HAP-1 (cell line): ENCODE data around the gene MAEL.

ENCODE experiments used
- DNase-seq, 2 experiments: peaks; one replicate each; pipeline ENCODE4 v3.0.0-alpha.2; 2016 to 2020; ENCODE audit warnings: low spot score in 2 of 2
- H3K27me3 ChIP-seq: fragments of 250-450 bp; sonication (Bioruptor Pico); 2 replicates; pipeline ENCODE4 v1.5.1; 2020; ENCODE audit warnings: low read depth, mild to moderate bottlenecking, moderate library complexity
- H3K36me3 ChIP-seq: fragments of 250-450 bp; sonication (Bioruptor Pico); replicated peaks from 2 replicates; pipeline ENCODE4 v1.5.1; 2020; ENCODE audit warnings: mild to moderate bottlenecking
- H3K4me1 ChIP-seq: fragments of 250-450 bp; sonication (Bioruptor Pico); 2 replicates; pipeline ENCODE4 v1.5.1; 2020; ENCODE audit warnings: mild to moderate bottlenecking
- H3K4me3 ChIP-seq: fragments of 250-450 bp; sonication (Bioruptor Pico); 2 replicates; pipeline ENCODE4 v1.5.1; 2020; ENCODE audit warnings: mild to moderate bottlenecking, moderate library complexity
- H3K9me3 ChIP-seq: fragments of 250-450 bp; sonication (Bioruptor Pico); 2 replicates; pipeline ENCODE4 v1.5.1; 2020; ENCODE audit warnings: mild to moderate bottlenecking, moderate library complexity
- in situ Hi-C: fragments of 300-500 bp; cut with MboI; formaldehyde crosslinking; loops from 3 replicates; pipeline ENCODE4 v1.14.3; 2020; ENCODE audit warnings: low sequenced_read_pairs, inconsistent platforms, mixed read lengths

The MAEL gene

DNA sequence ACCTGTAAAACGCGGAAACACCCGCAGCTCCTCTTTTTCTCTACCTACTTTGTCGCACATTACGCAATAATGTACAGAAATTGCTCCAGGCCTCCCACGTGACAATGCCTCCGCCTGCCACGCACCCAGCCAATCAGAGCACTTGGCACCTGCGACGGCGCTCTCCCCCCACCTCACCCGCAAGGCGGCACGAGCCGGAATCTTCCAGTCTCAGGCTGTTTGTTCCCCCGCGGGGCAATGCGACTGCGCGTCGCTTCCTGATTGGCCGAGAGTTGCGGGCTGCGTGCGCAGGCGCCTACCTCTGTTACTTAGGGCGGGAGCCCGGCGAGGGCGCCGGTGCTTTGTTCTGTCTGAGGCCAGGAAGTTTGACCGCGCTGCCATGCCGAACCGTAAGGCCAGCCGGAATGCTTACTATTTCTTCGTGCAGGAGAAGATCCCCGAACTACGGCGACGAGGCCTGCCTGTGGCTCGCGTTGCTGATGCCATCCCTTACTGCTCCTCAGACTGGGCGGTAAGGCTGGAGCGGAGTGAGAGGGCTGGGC lies at the start of gene MAEL:
TSS of gene MAEL (plus strand) at position 307 of the 542 bp plus-strand sequence. CDS start at position 380, 73 bp downstream.
- no peaks in the 10 kb centered on the region for H3K36me3 ChIP-seq
- DNase-seq: no peak
- peaks cover 49% of the 10 kb centered on the region for H3K27me3 ChIP-seq
- no peaks in the 10 kb centered on the region for H3K4me1 ChIP-seq
- H3K4me3 ChIP-seq: no peak within 1 kb of the TSS
- no peaks in the 10 kb centered on the region for H3K9me3 ChIP-seq
- in situ Hi-C loops: no loop called here

DNA sequence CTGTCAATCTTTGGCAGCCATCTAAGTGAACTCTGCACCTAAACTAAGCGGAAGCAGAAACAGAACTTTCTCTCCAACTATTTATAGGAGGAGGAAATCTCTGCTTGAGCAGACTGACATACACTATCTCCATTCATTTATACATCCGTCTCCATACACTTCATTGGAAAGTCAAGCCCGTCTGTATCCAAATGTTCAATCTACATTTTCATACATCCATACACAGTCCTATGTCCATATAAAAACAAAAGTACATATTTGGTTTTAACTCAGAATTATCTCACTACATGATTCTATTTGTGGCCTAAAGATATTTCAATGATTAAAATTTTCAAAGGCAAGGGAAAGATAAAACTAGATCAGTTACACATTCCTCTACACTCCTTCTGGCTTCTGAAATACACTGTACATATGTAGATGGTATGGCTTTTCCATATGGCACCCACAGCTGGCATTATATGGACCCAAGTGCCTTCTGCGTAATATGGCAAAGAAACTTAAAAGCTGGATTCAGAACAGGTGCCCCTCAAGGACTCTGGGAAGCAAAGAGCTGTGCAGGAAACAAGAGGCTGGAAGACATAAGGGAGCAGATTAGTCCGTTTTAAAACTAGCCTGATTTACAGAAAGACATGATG lies 49.2 kb upstream of the MAEL start:
- Histone ChIP-seq H3K27me3 (peaks cover 11% of the 10 kb centered on the region; the same call in 1 of the 2 replicates), H3K9me3 (no peaks in the 10 kb centered on the region), H3K4me3 (no peak overlapping the region), H3K4me1 (no peaks in the 10 kb centered on the region), H3K36me3 (no peaks in the 10 kb centered on the region)
- DNase-seq: no peak
- in situ Hi-C loops: no loop called here

DNA sequence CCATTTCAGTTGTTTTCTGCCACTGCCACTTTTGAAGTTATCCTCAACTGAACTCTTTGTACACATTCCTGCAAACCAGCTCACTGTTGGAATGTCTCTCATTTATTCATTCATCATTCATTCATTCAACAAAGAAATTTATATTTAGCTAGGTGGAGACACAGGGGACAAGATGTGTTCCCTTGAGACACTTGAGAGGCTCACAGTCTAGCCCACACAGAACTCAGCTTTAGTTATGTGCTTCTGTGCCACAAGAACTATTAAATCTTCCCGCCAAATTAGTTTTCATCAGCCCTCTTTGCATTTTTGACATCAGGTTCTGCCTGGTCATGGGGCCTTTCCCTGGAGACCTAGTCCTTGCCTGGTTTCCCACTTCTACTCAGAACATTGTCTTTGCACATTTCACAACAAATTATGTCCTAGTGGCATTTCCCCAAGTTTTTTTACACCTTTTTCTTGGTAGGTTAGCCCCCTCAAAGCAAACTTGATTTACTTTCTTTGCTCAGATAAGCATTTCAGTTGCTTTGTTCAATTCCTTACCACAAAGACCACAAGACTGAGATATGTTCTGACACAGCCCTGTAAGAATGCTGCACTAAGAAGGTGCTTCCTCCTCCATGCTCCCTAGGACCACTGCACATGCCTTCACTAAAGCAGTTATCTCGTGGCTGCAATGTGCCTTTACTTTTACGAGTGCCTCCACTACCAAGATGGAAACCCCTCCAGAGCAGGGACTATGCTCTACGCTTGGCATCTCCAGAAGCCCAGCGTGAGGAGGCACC lies 44.7 kb upstream of the MAEL start:
- Histone ChIP-seq H3K9me3 (no peaks in the 10 kb centered on the region), H3K27me3 (peaks cover 32% of the 10 kb centered on the region), H3K4me1 (no peaks in the 10 kb centered on the region), H3K4me3 (no peak overlapping the region), H3K36me3 (no peaks in the 10 kb centered on the region)
- DNase-seq: no peak
- in situ Hi-C loops: no loop called here

DNA sequence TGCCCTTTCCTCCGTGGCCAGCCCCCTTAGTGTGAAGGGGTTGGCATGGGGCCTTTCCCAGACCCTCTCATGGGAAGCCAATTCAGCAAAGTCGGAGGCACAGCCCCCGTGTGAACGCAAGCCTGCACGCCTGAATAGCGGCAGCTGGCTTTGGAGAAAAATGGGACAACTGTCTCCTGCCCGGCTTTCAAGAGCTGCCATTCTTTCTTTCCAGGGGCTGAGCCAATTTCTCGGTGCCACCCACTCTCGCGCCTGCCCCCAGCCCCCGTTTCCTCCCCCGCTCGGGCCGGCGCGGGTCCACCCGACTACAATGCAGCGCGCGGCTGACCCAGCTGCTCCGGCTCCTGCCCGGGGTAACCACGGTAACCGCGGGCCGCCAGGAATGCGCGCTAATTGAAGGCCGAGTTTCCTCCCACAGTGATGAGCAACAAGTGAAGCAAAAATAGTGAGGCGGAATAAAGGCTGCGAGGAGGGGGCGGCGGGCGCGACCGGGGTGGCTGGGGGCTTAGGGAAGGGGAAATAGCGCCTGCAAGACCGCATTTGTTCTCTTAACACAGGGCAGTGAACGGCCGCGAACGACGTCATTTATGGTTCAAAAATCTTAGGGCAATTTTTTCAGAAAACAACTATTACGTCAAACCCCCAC lies 41.6 kb upstream of the MAEL start:
- no peak overlapping the region for H3K4me3 ChIP-seq
- H3K4me1 ChIP-seq: no peaks in the 10 kb centered on the region
- peaks cover 45% of the 10 kb centered on the region for H3K27me3 ChIP-seq
- no peaks in the 10 kb centered on the region for H3K36me3 ChIP-seq
- H3K9me3 ChIP-seq: no peaks in the 10 kb centered on the region
- in situ Hi-C loops: no loop called here
- DNase-seq: peak; percentile 20 to 62

DNA sequence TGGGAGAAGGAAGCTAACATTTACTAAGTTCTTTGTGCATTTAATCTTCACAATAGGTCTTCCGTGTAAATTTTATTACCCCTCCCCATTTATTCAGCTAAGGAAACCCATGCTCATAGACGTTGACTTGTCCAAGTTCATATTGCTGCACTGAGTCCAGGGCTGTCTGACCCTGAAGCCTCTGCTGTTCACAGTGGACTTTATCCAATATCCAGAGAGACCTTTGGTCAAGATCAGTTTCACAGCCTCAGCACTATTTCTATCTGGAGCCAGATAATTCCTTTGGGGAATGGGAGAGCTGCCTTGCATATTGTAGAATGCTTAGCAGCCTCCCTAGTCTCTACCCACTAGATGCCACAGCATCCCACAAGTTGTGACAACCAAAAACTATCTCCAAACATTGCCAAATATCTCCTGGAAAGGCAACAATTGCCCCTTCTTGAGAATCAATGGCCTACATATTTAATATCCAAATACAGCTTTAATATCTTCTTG lies 40.2 kb upstream of the MAEL start:
- Histone ChIP-seq H3K4me1 (no peaks in the 10 kb centered on the region), H3K36me3 (no peaks in the 10 kb centered on the region), H3K9me3 (no peaks in the 10 kb centered on the region), H3K4me3 (no peak overlapping the region), H3K27me3 (peaks cover 48% of the 10 kb centered on the region)
- DNase-seq: no peak
- in situ Hi-C loops: no loop called here

DNA sequence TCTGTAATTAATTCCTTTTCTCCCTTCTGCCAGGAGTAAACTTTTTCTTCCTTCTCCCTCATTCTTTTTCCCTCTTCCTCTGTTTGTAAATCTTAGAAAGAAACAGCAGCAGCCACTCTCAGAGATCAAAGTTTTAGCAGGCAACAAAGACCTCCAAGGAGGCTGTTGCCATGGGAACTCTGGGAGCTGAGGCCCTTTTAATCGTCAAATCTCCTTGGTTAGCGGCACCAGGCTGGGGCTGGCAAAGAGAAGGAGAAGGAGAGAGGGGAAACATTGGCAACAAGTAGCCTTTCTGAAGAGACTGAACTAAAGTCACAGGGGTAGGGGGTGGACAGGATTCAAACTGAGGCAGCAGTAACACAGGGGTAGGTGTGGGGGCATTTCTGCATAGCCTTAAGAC lies 38.9 kb upstream of the MAEL start:
- Histone ChIP-seq H3K4me3 (no peak overlapping the region), H3K9me3 (no peaks in the 10 kb centered on the region), H3K4me1 (no peaks in the 10 kb centered on the region), H3K27me3 (peaks cover 49% of the 10 kb centered on the region), H3K36me3 (no peaks in the 10 kb centered on the region)
- in situ Hi-C loops: no loop called here
- DNase-seq: no peak

DNA sequence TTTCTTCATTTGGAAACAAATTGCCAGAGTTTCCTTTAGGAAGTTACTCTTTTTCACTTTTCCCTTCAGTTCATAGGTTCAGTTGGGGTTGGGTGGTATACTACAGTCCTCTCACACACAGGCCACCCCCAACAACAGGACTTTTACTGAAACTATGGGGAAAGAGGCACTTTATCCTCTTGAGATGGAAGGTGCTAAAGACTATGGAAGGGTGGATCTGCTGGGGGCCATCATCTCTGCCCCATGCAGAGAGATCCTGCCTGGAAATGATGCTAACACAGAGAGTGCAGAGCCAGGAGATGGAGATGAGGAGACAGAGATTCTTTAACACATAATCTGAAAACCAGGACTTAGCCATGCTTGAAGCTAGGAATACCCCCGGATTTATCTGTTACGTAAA lies 38.0 kb upstream of the MAEL start:
- Histone ChIP-seq H3K36me3 (no peaks in the 10 kb centered on the region), H3K9me3 (no peaks in the 10 kb centered on the region), H3K4me3 (no peak overlapping the region), H3K4me1 (no peaks in the 10 kb centered on the region), H3K27me3 (peaks cover 51% of the 10 kb centered on the region)
- in situ Hi-C loops: no loop called here
- no peak for DNase-seq

DNA sequence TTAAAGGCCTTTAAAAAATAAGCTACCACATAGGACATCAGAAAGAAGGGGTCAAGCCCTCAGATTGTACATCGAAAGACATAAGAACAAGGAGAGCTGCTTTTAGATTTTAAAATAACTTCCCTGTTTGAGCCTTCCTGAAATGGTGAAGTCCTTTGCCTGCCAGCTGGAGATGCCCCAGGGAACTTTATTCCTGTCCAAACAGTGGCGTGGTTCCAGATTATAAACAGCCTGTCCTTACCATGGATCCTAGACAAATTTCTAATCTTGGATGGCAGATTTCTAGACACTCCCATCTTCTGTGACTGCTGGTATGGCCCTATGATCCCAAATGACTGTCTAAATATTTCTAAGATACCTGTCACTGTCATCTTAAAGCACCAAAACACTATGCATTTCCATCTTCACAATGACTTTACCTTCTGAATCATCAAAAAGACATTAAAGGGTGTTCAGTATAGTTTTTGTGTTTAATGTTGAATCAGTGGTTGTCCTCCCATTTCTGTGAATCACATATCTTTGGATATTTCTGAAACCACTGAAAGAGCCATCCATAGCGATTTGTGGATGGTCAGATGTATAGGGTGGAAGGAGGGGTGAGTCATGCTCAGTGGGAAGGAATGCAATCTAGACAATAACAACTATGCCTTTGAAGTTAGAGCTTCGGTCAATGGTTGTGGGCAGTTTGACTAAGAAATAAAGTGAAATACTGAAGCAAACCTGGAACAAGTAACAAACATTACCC lies 36.9 kb upstream of the MAEL start:
- H3K36me3 ChIP-seq: no peaks in the 10 kb centered on the region
- in situ Hi-C loops: no loop called here
- no peak overlapping the region for H3K4me3 ChIP-seq
- H3K4me1 ChIP-seq: no peaks in the 10 kb centered on the region
- H3K9me3 ChIP-seq: no peaks in the 10 kb centered on the region
- peaks cover 46% of the 10 kb centered on the region for H3K27me3 ChIP-seq
- DNase-seq: no peak

DNA sequence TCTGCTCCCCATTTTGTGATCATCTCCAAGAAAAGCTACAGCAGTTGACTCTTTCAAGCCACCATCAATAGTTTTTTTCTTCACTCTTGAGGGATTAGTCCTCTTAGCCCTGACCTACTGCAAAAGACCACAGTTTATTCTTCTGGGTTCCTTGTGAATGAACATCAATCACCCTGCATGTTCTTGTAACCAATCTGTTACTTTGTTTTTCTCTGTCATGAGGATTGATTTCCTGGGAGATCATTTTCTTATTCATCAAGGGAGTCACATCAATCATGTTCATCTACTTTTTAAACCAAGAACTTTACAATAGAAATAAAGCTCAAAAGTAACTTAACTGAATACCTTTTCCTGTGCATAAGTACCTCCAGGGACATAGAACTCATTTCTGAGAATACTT lies 35.6 kb upstream of the MAEL start:
- DNase-seq: no peak
- Histone ChIP-seq H3K4me1 (no peaks in the 10 kb centered on the region), H3K4me3 (no peak overlapping the region), H3K27me3 (peaks cover 35% of the 10 kb centered on the region), H3K9me3 (no peaks in the 10 kb centered on the region), H3K36me3 (no peaks in the 10 kb centered on the region)
- in situ Hi-C loops: no loop called here

DNA sequence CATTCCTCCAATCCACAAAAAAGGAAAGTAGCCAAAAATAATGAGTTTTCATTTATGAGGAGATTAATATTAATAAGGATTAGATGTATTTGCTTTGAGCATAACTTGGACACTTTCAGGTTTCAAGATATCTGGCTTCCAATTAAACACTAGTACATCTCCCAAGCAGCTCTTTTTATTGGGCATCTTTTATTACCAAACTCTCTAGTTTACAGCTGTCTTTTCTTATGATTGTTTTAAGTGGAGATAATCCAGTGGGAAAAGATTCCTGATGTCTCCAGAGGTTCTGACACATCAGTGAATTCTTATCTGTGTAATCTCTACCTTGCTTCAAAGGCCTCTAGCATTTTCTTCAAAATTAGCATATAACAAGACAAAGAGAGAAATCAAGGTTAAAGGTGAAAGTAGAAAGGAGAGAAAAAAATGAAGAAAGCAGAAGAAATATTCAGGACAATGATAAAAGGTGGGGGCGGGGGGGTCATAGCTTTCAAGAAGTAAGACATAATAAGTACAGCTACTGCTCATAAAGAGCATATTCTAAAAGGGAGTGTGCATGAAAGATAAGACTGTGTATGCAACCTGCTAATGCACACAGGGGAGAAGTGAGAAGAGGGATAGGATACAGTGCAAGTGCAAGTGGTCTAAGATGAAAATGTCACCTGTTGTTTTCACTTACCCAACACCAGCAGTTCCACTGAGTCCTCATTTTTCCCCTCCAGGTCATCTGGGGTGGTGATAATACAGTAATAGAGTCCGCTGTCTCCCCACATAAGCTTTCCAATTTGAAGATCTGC lies 32.8 kb upstream of the MAEL start:
- no peaks in the 10 kb centered on the region for H3K36me3 ChIP-seq
- no peak overlapping the region for H3K4me3 ChIP-seq
- H3K27me3 ChIP-seq: peaks cover 30% of the 10 kb centered on the region
- DNase-seq: no peak
- H3K9me3 ChIP-seq: no peaks in the 10 kb centered on the region
- in situ Hi-C loops: no loop called here
- H3K4me1 ChIP-seq: no peaks in the 10 kb centered on the region

DNA sequence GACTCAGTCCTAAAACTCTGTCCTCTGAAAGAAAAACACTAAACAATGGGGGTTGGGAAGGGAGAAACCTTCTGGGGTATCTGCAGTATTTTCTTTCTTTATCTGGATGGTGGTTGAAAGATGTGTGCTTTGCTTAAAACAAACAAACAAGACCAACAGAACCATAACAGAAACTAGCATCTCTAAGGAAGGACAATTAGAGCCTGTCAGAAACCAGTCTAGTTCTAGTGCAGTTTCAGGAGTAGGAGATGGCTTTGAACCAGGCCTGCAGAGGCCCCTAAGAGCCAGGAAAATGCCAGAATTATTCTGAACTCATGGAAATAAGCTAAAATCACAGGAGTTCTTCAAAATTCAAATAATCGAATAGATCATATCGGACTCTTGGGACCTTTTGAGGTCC lies 32.2 kb upstream of the MAEL start:
- no peaks in the 10 kb centered on the region for H3K9me3 ChIP-seq
- in situ Hi-C loops: no loop called here
- no peaks in the 10 kb centered on the region for H3K36me3 ChIP-seq
- DNase-seq: no peak
- no peaks in the 10 kb centered on the region for H3K4me1 ChIP-seq
- H3K27me3 ChIP-seq: peaks cover 35% of the 10 kb centered on the region
- no peak overlapping the region for H3K4me3 ChIP-seq

DNA sequence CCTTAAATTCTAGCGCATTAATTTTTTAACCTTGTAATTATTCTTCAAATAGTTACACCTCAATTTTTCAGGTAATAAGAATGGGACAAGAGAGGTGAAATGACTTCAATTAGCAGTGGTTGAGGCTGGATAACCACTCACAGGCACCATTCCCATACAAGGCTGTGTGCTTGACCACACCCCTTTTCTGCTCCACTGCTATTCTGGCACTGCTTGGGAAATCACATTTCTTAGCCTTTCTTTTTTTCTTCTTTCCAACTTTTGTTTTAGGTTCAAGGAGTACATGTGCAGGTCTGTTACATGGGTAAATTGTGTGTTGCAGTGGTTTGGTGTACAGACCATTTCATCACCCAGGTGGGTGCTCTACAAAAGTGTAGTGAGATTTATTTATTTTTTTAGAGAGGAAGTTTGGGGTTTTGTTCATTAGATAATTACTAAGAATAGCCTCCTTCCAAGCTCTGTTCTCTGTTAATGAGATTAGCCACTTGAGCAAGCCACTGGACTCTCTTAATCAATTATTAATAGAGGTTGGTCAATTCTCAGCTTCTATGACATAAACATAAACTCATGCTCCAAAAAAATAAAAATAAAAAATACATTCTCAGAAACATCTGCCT lies 28.1 kb upstream of the MAEL start:
- Histone ChIP-seq H3K27me3 (peaks cover 38% of the 10 kb centered on the region), H3K4me3 (no peak overlapping the region), H3K9me3 (no peaks in the 10 kb centered on the region), H3K4me1 (no peaks in the 10 kb centered on the region), H3K36me3 (no peaks in the 10 kb centered on the region)
- in situ Hi-C loops: no loop called here
- DNase-seq: no peak
